ENCODE measurements around the gene CTNNBIP1. TPM values are rescaled to one million over a fixed set of nuclear protein-coding genes. Genes with fewer than 3 reads are reported as not detected.

CTNNBIP1 gene
- total RNA-seq, 1 experiment from 2014 or later: 17.1 TPM

GRCh38 chr1:9900142-9901043, 9.7 kb downstream of the CTNNBIP1 start:
- DNase-seq: no peak
- BruUV-seq (replicated peaks): no TSS peak

GRCh38 chr1:9894115-9894514, 16.0 kb downstream of the CTNNBIP1 start:
- Mint-ChIP-seq H3K9me3 (ENCODE audit: unreplicated experiment) (no peaks in the 10 kb centered on the region), H3K27ac (ENCODE audit: unreplicated experiment) (no peak overlapping the region), H3K36me3 (ENCODE audit: insufficient read depth, unreplicated experiment) (no peaks in the 10 kb centered on the region), H3K27me3 (ENCODE audit: insufficient read depth, unreplicated experiment) (no peaks in the 10 kb centered on the region), H3K4me1 (ENCODE audit: low read depth, unreplicated experiment) (no peaks in the 10 kb centered on the region), H3K4me3 (ENCODE audit: unreplicated experiment) (no peak overlapping the region)
- ChIA-PET CTCF (no interaction called here), POLR2A (no interaction called here)
- Histone ChIP-seq H3K9me3 (no peaks in the 10 kb centered on the region), H3K36me3 (ENCODE audit: control insufficient read depth, insufficient read depth, low read length) (no peaks in the 10 kb centered on the region), H3K4me3 (ENCODE audit: low read depth, low read length) (no peak overlapping the region), H3K4me1 (no peaks in the 10 kb centered on the region), H3K27me3 (replicated peaks; ENCODE audit: control insufficient read depth, insufficient read depth, low read length) (no peaks in the 10 kb centered on the region)
- TF ChIP-seq CTCF (IDR thresholded peaks at IDR 0.05; ENCODE audit: insufficient read depth in 1 of 2, low read depth in 1 of 2, low read length in 1 of 2, severe bottlenecking in 1 of 2, unreplicated experiment in 1 of 2): no peak
- intact Hi-C loops (cut with micrococcal nuclease; ENCODE audit: unreplicated experiment): no loop called here
- BruUV-seq (replicated peaks): no TSS peak
- DNase-seq: no peak

More at GRCh38 chr1:9900142-9901043, 9.7 kb downstream of the CTNNBIP1 start:
- Mint-ChIP-seq H3K36me3 (ENCODE audit: insufficient read depth, unreplicated experiment) (no peaks in the 10 kb centered on the region), H3K4me3 (ENCODE audit: unreplicated experiment) (no peak overlapping the region), H3K4me1 (ENCODE audit: low read depth, unreplicated experiment) (peaks cover 14% of the 10 kb centered on the region), H3K9me3 (ENCODE audit: unreplicated experiment) (no peaks in the 10 kb centered on the region), H3K27me3 (ENCODE audit: insufficient read depth, unreplicated experiment) (no peaks in the 10 kb centered on the region), H3K27ac (ENCODE audit: unreplicated experiment) (no peak overlapping the region)
- TF ChIP-seq CTCF (IDR thresholded peaks at IDR 0.05; ENCODE audit: insufficient read depth in 1 of 2, low read depth in 1 of 2, low read length in 1 of 2, severe bottlenecking in 1 of 2, unreplicated experiment in 1 of 2): no peak
- intact Hi-C loops (cut with micrococcal nuclease; ENCODE audit: unreplicated experiment): no loop called here
- ChIA-PET CTCF (no interaction called here), POLR2A (interaction anchor here (0.6 kb wide), 1 partner anchor 106 kb away, joined by 8 read pairs; no protein-coding TSS in a partner anchor)
- no peaks in the 10 kb centered on the region for H3K27me3 ChIP-seq (replicated peaks; ENCODE audit: control insufficient read depth, insufficient read depth, low read length)
- no peaks in the 10 kb centered on the region for H3K9me3 ChIP-seq
- no peak overlapping the region for H3K4me3 ChIP-seq (ENCODE audit: low read depth, low read length)
- H3K36me3 ChIP-seq (ENCODE audit: control insufficient read depth, insufficient read depth, low read length): no peaks in the 10 kb centered on the region
- H3K4me1 ChIP-seq: no peaks in the 10 kb centered on the region

- no TSS peak for BruUV-seq (replicated peaks)
- H3K4me3 Mint-ChIP-seq (ENCODE audit: unreplicated experiment): no peak overlapping the region
Observed at GRCh38 chr1:9892563-9893528, 17.2 kb downstream of the CTNNBIP1 start.

More at GRCh38 chr1:9892563-9893528, 17.2 kb downstream of the CTNNBIP1 start:
- no peak overlapping the region for H3K4me3 ChIP-seq (ENCODE audit: low read depth, low read length)
- H3K4me1 ChIP-seq: no peaks in the 10 kb centered on the region
- no peak for DNase-seq
- no peaks in the 10 kb centered on the region for H3K9me3 ChIP-seq
- peak overlapping the region; percentile 23 for H3K27ac Mint-ChIP-seq (ENCODE audit: unreplicated experiment)
- no peaks in the 10 kb centered on the region for H3K36me3 ChIP-seq (ENCODE audit: control insufficient read depth, insufficient read depth, low read length)
- no peaks in the 10 kb centered on the region for H3K27me3 ChIP-seq (replicated peaks; ENCODE audit: control insufficient read depth, insufficient read depth, low read length)
- H3K36me3 Mint-ChIP-seq (ENCODE audit: insufficient read depth, unreplicated experiment): no peaks in the 10 kb centered on the region
- intact Hi-C loops (cut with micrococcal nuclease; ENCODE audit: unreplicated experiment): no loop called here
- POLR2A ChIA-PET: no interaction called here
- no peaks in the 10 kb centered on the region for H3K4me1 Mint-ChIP-seq (ENCODE audit: low read depth, unreplicated experiment)
- H3K27me3 Mint-ChIP-seq (ENCODE audit: insufficient read depth, unreplicated experiment): no peaks in the 10 kb centered on the region
- H3K9me3 Mint-ChIP-seq (ENCODE audit: unreplicated experiment): no peaks in the 10 kb centered on the region
- CTCF ChIA-PET: interaction anchor here (0.7 kb wide), 1 partner anchor 807 kb away, joined by 4 read pairs; no protein-coding TSS in a partner anchor
- no peak for TF ChIP-seq CTCF (IDR thresholded peaks at IDR 0.05; ENCODE audit: insufficient read depth in 1 of 2, low read depth in 1 of 2, low read length in 1 of 2, severe bottlenecking in 1 of 2, unreplicated experiment in 1 of 2)

All from Caco-2 (cell line).